Measurements from ENCODE around the gene SCARB1.

DNA sequence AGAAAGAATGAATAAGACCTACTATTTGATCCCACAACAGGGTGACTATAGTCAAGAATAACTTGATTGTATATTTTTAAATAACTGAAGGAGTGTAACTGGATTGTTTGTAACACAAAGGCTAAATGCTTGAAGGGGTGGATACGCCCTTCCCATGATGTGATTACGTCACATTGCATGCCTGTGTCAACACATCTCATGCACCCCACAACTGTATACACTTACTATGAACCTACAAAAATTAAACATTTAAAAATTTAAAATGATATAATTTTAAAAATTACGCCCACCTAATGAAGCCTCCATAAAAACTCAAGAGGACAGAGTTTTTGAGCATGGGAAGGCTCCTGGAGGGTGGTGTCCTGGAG lies 94.5 kb downstream of the SCARB1 start:
- TF ChIP-seq, protein P1, sequence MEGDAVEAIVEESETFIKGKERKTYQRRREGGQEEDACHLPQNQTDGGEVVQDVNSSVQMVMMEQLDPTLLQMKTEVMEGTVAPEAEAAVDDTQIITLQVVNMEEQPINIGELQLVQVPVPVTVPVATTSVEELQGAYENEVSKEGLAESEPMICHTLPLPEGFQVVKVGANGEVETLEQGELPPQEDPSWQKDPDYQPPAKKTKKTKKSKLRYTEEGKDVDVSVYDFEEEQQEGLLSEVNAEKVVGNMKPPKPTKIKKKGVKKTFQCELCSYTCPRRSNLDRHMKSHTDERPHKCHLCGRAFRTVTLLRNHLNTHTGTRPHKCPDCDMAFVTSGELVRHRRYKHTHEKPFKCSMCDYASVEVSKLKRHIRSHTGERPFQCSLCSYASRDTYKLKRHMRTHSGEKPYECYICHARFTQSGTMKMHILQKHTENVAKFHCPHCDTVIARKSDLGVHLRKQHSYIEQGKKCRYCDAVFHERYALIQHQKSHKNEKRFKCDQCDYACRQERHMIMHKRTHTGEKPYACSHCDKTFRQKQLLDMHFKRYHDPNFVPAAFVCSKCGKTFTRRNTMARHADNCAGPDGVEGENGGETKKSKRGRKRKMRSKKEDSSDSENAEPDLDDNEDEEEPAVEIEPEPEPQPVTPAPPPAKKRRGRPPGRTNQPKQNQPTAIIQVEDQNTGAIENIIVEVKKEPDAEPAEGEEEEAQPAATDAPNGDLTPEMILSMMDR (IDR thresholded peaks at IDR 0.05; ENCODE audit: low read length): no peak
- TF ChIP-seq EZH2phosphoT487 (IDR thresholded peaks at IDR 0.05; ENCODE audit: low read length): no peak
